Measurements from ENCODE around the gene PGAP6. TPM values are rescaled to one million over a fixed set of nuclear protein-coding genes. Genes with fewer than 3 reads are reported as not detected.
"Not testable (repeated sequence)": the region's sequence is repeated elsewhere in the genome, so short reads cannot be mapped to it uniquely, and the experiment has no call there.

The PGAP6 gene
- total RNA-seq, 1 donor from 2014 or later = 80.5 TPM

DNA sequence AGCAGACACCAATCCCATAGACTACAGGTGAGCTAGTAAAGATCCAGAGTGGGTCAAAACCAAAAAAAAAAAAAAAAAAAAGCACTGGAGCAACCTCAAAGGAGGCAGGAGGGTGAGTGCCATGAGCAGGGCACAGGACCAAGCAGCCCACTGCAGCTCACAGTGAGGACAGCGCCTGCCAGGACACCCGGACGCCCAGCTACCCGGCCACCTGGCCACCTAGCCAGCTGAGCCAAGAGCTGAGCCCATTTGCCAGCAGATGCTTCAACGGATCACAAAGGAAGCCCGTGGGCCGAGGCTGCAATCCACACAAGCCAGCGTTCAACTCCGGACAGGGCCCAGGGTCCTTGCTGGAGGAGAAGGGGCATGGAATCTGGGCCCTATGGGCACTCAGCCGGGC lies 44.3 kb downstream of the PGAP6 start:
- Histone ChIP-seq H2AFZ (ENCODE audit: low read depth, low read length) (no peak overlapping the region), H3K27ac (ENCODE audit: low read depth, low read length) (no peak overlapping the region), H4K20me1 (ENCODE audit: insufficient read depth, low read length) (peaks cover 73% of the 10 kb centered on the region), H3K4me1 (ENCODE audit: insufficient read depth, low read length) (no peaks in the 10 kb centered on the region), H3K9ac (ENCODE audit: low read length) (no peak overlapping the region), H3K9me3 (ENCODE audit: insufficient read depth, low read depth, low read length) (no peaks in the 10 kb centered on the region), H3K27me3 (ENCODE audit: insufficient read depth, low read length) (no peaks in the 10 kb centered on the region), H3K4me3 (ENCODE audit: insufficient read depth, low read depth, low read length) (no peak overlapping the region), H3K36me3 (ENCODE audit: insufficient read depth, low read length) (no peaks in the 10 kb centered on the region), H3K79me2 (ENCODE audit: insufficient read depth, low read length) (peaks cover 79% of the 10 kb centered on the region), H3K4me2 (ENCODE audit: low read length) (no peak overlapping the region)
- Mint-ChIP-seq H3K4me3 (ENCODE audit: unreplicated experiment) (no peak overlapping the region), H3K4me1 (ENCODE audit: low read depth, unreplicated experiment) (peaks cover 13% of the 10 kb centered on the region), H3K27me3 (ENCODE audit: low read depth, unreplicated experiment) (no peaks in the 10 kb centered on the region), H3K36me3 (ENCODE audit: low read depth, unreplicated experiment) (peaks cover 11% of the 10 kb centered on the region), H3K9me3 (ENCODE audit: unreplicated experiment) (peaks cover 4% of the 10 kb centered on the region), H3K27ac (ENCODE audit: unreplicated experiment) (no peak overlapping the region)
- DNase-seq (ENCODE audit: low read depth) (no peak), FAIRE-seq (no peak)
- TF ChIP-seq CTCF (IDR thresholded peaks at IDR 0.05; ENCODE audit: insufficient read depth, low read depth, low read length) (no peak), EZH2 (IDR thresholded peaks at IDR 0.05; ENCODE audit: insufficient read depth, low read length) (no peak)

GRCh38 chr16:336269-336668 lies 45.5 kb downstream of the PGAP6 start:
- no peak overlapping the region for H3K27ac Mint-ChIP-seq (ENCODE audit: unreplicated experiment)
- peaks cover 77% of the 10 kb centered on the region for H4K20me1 ChIP-seq (ENCODE audit: insufficient read depth, low read length)

DNA sequence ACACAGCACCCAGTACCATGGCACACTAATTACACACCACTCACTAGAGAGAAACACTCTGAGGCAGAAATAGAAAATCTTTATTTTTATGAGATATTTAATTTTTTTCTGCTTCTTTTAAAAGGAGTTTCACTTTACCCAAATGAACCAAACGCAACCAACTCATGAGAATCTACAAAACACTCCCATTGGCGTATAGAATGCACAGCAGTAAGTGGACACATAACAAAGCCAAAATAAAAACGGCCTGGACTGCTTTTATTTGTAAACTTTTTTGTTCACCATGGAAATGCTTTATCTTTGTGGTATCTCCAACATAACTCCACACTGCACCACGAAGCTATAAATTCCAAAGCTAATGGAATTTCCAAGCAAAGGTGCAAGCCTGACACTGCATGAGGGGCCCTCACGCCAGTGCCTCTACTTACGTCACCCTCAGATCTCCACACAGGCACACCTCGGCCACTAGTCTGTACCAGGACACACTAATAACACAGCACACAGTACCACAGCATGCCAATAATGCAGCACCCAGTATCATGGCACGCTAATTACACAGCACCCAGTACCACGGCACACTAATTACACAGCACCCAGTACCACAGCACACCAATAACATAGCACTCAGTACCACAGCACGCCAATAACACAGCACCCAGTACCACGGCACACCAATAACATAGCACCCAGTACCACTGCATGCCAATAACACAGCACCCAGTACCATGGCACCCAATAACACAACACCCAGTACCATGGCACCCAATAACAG lies 46.7 kb downstream of the PGAP6 start:
- H3K4me1 ChIP-seq (ENCODE audit: insufficient read depth, low read length); H3K9ac ChIP-seq (ENCODE audit: low read length); H3K4me3 Mint-ChIP-seq (ENCODE audit: unreplicated experiment); H3K36me3 ChIP-seq (ENCODE audit: insufficient read depth, low read length); H3K27me3 ChIP-seq (ENCODE audit: insufficient read depth, low read length); H2AFZ ChIP-seq (ENCODE audit: low read depth, low read length); H3K9me3 ChIP-seq (ENCODE audit: insufficient read depth, low read depth, low read length); FAIRE-seq; H3K9me3 Mint-ChIP-seq (ENCODE audit: unreplicated experiment); DNase-seq (ENCODE audit: low read depth); H3K4me2 ChIP-seq (ENCODE audit: low read length); H3K4me3 ChIP-seq (ENCODE audit: insufficient read depth, low read depth, low read length); H3K27ac ChIP-seq (ENCODE audit: low read depth, low read length); H3K36me3 Mint-ChIP-seq (ENCODE audit: low read depth, unreplicated experiment); H3K27me3 Mint-ChIP-seq (ENCODE audit: low read depth, unreplicated experiment): not testable (repeated sequence)
- Mint-ChIP-seq H3K27ac (ENCODE audit: unreplicated experiment) (peak overlapping the region; percentile 78), H3K4me1 (ENCODE audit: low read depth, unreplicated experiment) (peaks cover 29% of the 10 kb centered on the region)
- Histone ChIP-seq H3K79me2 (ENCODE audit: insufficient read depth, low read length) (peaks cover 84% of the 10 kb centered on the region), H4K20me1 (ENCODE audit: insufficient read depth, low read length) (peaks cover 81% of the 10 kb centered on the region)

More at GRCh38 chr16:336269-336668, 45.5 kb downstream of the PGAP6 start:
- no peak overlapping the region for H3K4me3 Mint-ChIP-seq (ENCODE audit: unreplicated experiment)
- DNase-seq (ENCODE audit: low read depth) = no peak
- Histone ChIP-seq H3K36me3 (ENCODE audit: insufficient read depth, low read length) (no peaks in the 10 kb centered on the region), H3K4me3 (ENCODE audit: insufficient read depth, low read depth, low read length) (no peak overlapping the region), H3K27ac (ENCODE audit: low read depth, low read length) (no peak overlapping the region), H3K9ac (ENCODE audit: low read length) (no peak overlapping the region), H3K79me2 (ENCODE audit: insufficient read depth, low read length) (peaks cover 81% of the 10 kb centered on the region), H3K9me3 (ENCODE audit: insufficient read depth, low read depth, low read length) (no peaks in the 10 kb centered on the region), H3K27me3 (ENCODE audit: insufficient read depth, low read length) (no peaks in the 10 kb centered on the region), H3K4me2 (ENCODE audit: low read length) (no peak overlapping the region), H2AFZ (ENCODE audit: low read depth, low read length) (no peak overlapping the region), H3K4me1 (ENCODE audit: insufficient read depth, low read length) (no peaks in the 10 kb centered on the region)
- TF ChIP-seq CTCF (IDR thresholded peaks at IDR 0.05; ENCODE audit: insufficient read depth, low read depth, low read length) (no peak), EZH2 (IDR thresholded peaks at IDR 0.05; ENCODE audit: insufficient read depth, low read length) (no peak)
- H3K27me3 Mint-ChIP-seq (ENCODE audit: low read depth, unreplicated experiment) = no peaks in the 10 kb centered on the region
- H3K36me3 Mint-ChIP-seq (ENCODE audit: low read depth, unreplicated experiment) = peaks cover 4% of the 10 kb centered on the region
- peaks cover 21% of the 10 kb centered on the region for H3K4me1 Mint-ChIP-seq (ENCODE audit: low read depth, unreplicated experiment)
- peaks cover 2% of the 10 kb centered on the region for H3K9me3 Mint-ChIP-seq (ENCODE audit: unreplicated experiment)
- FAIRE-seq = no peak

DNA sequence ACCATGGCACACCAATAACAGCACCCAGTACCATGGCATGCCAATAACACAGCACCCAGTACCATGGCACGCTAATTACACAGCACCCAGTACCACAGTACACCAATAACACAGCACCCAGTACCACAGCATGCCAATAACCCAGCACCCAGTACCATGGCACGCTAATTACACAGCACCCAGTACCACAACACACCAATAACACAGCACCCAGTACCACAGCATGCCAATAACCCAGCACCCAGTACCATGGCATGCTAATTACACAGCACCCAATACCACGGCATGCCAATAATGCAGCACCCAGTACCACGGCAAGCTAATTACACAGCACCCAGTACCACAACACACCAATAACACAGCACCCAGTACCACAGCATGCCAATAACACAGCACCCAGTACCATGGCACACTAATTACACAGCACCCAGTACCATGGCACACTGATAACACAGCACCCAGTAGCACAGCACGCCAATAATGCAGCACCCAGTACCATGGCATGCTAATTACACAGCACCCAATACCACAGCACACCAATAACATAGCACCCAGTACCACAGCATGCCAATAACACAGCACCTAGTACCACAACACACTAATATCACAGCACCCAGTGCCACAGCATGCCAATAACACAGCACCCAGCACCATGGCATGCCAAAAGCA lies 47.5 kb downstream of the PGAP6 start:
- not testable (repeated sequence) for H3K9me3 Mint-ChIP-seq (ENCODE audit: unreplicated experiment); H3K36me3 Mint-ChIP-seq (ENCODE audit: low read depth, unreplicated experiment); H3K9ac ChIP-seq (ENCODE audit: low read length); H3K27me3 ChIP-seq (ENCODE audit: insufficient read depth, low read length); H3K27me3 Mint-ChIP-seq (ENCODE audit: low read depth, unreplicated experiment); H2AFZ ChIP-seq (ENCODE audit: low read depth, low read length); H3K27ac ChIP-seq (ENCODE audit: low read depth, low read length); H3K4me2 ChIP-seq (ENCODE audit: low read length); H3K9me3 ChIP-seq (ENCODE audit: insufficient read depth, low read depth, low read length); H3K36me3 ChIP-seq (ENCODE audit: insufficient read depth, low read length); DNase-seq (ENCODE audit: low read depth); H3K4me3 Mint-ChIP-seq (ENCODE audit: unreplicated experiment); H3K4me1 ChIP-seq (ENCODE audit: insufficient read depth, low read length); H3K4me3 ChIP-seq (ENCODE audit: insufficient read depth, low read depth, low read length)
- H3K4me1 Mint-ChIP-seq (ENCODE audit: low read depth, unreplicated experiment) = peaks cover 29% of the 10 kb centered on the region
- H3K27ac Mint-ChIP-seq (ENCODE audit: unreplicated experiment) = peak overlapping the region; percentile 50
- peak; percentile 49 for FAIRE-seq
- Histone ChIP-seq H4K20me1 (ENCODE audit: insufficient read depth, low read length) (peaks cover 78% of the 10 kb centered on the region), H3K79me2 (ENCODE audit: insufficient read depth, low read length) (peaks cover 81% of the 10 kb centered on the region)

All from astrocyte (in vitro differentiated cells and primary cell).